ENCODE data around the gene SLC18A2.

Gene SLC18A2

DNA sequence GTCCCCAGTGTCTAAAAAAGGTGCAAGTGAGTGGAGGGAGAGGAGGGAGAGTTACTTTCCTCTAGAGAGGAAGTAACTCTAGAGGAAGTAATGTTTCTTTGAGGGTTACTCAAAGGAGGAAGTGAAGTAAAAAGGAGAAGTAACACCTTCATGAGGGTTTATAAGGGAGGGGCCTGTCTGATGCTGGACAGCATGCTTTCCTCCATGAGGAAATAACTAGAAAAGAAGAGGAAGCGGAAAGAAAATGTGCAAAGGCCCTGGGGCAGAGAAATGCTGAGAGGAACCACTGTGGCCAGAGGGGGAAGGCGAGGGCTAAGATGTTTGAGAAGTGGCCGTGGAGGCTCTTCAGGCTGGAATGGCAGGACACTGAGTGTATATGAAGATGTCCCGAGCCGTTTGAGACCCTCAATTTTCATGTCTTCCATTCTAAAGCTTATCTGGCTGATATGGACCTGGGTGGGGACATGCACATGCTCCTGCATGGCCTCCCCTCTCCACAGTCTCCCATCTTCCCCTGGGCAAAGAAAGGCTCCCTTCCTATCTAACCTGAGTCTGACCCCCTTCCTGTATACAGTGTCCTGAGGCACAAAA, 3.4 kb upstream of the SLC18A2 start:
- no peak for DNase-seq (ENCODE audit: low read depth)

DNA sequence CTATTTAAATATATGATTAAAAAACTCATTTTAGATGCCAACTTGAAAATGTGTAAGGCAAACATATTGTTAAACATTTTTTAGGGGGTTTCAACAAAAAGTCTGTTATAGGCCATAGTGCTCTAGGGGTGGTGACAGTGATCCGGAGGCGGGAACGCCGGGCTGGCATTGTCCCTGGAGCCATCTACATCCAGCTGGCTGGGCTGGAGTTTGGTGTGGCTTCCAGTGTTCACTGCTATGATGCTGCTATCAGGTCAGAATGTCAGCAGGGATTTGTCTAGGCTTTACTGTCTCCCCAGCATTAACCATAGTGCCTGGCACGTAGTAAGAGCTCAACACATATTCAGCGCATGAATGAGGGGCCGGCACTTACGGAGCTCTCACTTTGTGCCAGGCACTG, 1.9 kb upstream of the SLC18A2 start:
- DNase-seq (ENCODE audit: low read depth) = no peak

DNA sequence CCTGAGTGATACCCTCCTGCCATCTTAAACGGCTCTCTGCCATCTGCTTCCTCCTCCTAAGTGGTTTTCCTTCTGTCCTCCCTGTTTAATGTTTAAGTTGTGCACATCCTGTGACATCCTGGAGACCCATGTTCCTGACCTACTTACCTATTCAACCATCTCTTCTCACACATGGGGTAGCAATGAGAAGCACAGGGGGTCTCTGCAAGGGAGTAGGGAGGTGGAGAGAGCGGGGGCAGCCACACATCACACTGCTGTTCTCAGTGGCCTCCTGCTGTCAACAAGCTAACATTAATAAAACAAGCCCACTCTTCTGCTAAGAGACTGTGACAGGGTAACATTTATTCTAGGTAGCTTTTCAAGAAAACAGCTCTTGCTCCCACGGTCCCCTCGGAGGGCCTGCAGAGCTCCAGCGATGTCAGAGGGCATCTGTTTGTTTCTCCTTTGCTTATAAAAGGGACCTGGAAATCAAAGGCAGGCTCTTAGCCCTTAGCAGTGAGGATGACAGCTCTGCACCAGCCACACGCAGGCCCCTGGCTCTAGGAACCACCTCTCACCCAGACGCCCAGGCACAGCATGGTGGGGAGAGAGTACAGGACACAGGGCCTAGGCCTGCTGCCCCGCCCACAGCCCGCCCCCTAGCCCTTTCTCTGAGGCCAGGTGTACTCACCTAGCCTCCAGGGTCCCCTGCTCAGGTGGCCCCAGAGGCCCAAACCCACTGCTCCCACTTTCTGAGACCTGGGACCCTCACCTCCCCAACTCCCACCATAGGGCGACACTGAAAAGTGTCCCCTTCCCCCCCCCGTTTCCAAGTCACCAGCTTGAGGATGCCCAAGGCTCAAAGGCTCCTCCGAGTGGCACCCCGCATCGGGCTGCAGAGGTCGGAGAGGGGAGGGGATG, 943 bp upstream of the SLC18A2 start:
- no peak for DNase-seq (ENCODE audit: low read depth)

DNA sequence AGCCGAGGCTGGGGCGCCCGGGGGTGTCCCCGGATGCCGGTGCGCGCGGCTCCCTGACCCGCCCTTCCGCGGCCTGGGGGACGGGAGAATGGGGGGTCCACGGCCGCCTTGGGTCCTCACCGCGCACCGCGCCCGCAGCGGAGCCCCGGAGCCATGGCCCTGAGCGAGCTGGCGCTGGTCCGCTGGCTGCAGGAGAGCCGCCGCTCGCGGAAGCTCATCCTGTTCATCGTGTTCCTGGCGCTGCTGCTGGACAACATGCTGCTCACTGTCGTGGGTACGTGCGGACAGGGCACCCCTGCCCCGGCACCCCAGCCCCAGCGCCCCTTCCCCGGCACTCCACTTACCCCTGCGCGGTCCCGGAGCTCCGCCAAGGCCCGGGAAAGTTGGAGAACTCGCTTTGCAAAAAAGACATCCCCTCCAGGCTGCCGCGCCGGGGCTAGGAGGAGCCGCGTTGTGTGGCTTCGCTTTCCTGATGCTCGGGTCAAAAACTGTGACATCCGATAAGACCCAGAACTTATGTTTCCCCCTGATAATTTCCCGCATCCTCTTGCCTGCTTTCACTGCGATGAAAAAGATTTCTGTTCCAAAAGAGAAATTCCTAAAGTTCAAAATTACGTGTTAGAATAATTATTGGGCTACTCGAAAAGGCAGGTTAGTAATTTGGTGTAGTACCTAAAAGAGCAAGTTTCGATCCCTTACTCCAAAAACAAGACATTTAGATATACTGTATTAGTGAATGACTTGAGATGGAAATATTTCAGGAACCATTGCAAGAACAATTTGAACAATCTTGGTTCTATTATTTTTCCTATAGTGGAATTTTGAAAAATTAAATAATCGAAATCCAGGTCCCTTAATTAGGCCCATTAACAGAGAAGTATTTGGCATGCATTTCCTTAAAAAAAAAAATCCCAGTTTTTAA, 888 bp downstream of the SLC18A2 start:
- no peak for DNase-seq (ENCODE audit: low read depth)

DNA sequence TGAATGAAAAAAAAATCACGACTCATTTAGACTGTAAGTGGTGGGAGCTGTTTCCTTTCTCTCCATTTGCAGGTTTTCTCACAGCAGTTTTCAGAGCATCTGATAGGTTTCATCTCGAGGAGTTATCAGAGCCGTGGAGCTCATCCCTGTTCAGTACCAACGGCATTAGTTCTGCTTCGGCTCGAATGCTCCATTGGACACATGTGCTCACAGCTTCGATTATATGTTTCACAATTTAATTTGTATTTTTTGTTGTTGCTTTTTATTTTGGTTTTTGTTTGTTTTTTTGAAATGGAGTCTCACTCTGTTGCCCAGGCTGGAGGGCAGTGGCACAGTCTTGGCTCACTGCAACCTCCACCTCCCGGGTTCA, 1.5 kb downstream of the SLC18A2 start:
- no peak for DNase-seq (ENCODE audit: low read depth)

DNA sequence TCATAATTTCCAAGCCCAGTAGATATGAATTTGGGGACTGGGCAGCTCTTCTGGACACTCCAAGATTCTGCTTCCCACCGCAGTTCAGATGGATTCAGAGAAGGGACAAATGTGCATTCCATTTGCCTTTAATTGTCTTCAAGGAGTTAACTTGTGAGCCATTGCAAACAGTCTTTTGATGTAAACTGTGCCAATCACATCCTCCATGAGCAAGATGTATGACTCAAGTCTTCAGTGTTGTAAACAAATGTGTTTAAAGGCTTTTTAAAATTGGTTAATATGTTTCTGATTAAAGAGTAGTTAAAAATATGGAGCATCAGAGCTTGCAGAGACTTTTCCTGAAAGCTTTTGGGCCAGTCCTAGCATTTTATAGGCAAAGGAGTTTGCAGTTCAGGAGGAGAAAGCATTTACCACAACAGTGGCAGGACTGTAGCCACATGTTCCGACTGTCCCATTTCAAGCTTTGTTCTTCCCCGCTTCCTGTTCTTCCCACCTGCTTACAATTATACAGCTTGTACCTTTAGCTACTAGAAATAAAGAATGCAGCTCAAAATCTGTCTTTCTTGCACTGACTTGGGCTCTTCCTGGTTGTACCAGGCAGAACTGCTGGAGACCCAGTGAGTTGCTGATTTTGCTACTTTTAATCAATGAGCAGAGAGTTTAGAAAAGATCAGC, 6.2 kb downstream of the SLC18A2 start:
- DNase-seq (ENCODE audit: low read depth) = no peak

DNA sequence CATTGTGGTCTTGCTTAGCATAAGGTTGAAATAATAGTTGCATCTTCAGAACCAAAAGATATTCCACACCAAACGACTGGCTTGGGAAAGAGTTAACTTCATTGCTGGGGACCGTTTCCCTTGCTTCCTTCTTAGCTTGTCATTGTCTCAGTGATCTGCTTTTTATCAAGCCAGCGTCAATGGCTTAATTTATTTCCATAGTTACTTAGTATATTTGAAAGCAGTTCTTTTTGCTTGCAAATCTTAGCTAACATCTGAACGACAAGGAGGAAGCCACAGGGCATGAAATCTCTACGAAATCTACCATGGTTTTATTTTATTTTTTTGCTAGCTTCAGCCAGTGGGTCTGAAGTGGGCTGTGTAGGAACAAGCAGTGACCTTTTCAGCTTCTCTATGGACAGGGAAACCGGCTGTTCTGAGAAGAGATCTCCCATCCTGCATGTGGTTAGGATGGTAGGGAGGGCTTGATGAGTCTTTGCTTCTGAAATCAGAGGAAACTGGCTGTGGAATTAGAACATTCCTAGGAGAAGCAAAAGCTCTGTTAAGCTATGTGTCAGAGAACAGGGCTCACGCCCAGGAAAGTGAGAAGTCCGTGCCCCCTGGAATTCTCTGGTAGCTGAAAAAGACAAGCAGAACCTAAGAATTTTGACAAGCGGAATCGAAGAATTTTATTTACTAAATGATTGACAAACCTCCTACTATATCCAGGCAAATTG, 8.0 kb downstream of the SLC18A2 start:
- no peak for DNase-seq (ENCODE audit: low read depth)

DNA sequence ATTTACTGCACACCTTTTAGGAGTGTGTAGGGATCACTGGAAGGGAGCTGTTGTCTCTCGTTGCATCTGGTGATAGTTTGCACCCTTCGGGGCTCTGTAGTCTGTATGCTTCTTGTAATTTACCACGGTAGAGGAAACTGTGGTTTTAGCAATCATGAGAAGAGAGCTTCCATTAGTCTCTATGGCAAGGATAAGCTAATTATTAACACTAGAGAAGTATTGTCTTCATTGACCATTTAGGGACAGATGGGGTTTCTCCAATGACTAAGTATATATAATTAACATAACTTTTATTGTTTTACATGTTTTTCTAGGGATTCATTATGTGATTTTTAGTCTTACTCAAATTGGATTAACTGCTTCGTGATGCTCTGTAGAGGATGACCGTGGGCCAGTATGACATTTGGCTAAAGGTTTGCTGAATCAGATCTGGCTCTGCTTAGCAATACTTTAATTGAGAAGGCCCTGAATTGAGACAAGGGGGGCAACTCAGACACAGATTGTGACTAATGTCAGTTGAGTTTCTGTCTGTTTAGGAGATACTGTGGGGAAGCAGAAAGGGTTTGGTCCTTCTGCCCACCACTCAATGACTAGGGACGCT, 8.7 kb downstream of the SLC18A2 start:
- DNase-seq (ENCODE audit: low read depth) = no peak

DNA sequence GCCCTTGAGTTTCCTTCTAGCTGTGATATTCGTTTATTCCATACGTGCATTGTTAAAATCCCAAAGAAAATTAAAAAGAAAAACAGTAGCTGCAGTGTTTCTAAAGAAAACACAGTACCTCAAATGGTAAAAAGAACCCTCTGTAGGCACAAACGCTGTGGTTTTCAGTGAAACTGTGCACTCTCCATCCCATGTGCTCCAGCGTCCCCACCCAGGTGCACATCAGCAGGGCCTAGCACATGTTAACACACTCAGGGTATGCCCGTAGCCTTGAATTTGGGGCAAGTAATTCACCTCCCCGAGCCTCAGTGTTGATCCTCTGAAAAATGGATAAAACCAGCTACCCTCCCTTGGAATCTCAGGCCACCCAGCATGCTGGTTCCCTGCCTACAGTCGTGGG, 9.5 kb downstream of the SLC18A2 start:
- DNase-seq (ENCODE audit: low read depth) = no peak

DNA sequence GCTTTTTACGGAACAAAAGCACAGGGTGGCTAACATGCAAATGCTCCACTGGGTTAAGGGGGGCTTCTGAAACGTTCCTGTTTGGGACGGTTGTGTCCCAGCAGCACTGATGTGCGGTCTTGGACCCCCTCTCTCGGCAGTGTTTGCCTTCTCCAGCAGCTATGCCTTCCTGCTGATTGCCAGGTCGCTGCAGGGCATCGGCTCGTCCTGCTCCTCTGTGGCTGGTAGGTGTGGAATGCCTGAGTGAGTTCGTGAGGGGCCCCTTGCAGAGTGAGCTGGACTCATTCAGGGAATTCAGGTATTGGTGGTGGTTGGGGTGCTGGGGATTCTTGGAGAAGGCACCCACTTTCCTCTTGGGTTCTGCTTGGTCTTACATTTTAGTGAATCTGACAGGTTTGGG, 13.0 kb downstream of the SLC18A2 start:
- DNase-seq (ENCODE audit: low read depth) = no peak

DNA sequence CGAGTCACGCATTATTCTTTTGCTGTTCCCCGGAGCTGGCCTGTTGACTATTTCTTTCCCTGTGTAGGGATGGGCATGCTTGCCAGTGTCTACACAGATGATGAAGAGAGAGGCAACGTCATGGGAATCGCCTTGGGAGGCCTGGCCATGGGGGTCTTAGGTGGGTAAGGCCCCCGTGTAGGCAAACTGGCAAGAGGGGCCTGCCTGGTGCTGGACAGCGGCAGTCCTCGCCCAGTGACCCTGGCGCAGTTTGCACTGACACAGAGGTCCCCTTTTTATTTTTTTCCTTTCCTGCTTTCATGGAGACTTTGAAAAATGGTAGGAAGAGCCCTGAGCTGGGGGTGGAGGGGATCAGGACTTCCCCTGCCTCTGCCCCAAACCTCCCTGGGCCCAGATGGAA, 13.4 kb downstream of the SLC18A2 start:
- DNase-seq (ENCODE audit: low read depth) = no peak

DNA sequence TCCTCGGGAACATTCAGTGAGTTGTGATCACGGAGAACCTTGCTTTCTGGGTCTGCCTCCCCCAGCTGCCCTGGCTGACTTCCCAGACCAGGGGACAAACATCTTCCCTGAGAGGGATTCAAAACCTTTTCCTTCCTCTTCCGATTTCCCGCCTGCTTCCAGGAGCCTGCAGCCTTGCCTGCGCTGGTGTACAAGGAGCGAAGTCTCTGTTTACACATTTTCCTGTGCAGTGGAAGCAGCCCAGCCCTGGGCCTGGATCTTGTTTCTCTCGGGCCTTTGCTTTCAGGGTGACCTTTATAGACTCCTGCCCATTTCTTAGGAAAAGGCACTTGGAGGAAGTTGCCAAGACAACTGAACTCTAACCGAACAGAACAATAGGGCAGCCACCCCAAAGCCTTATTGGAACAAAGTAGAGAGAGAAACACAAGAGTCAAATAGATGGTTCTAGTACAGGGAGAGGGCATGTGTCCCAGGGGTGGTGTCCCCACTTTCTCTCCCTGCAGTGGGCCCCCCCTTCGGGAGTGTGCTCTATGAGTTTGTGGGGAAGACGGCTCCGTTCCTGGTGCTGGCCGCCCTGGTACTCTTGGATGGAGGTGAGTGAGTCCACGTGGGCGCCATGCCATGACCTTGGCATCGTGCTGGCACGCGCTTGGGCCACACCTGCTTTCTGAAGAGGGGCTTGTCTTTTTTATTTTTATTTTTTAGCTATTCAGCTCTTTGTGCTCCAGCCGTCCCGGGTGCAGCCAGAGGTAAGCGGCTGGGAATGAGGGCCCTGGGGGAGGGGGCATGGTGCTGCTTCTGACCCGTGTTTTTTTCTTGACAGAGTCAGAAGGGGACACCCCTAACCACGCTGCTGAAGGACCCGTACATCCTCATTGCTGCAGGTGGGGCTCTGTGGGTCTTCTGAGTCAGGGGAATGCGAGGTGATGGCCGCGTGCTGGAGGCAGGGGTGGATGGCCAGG, 14.1 kb downstream of the SLC18A2 start:
- no peak for DNase-seq (ENCODE audit: low read depth)

DNA sequence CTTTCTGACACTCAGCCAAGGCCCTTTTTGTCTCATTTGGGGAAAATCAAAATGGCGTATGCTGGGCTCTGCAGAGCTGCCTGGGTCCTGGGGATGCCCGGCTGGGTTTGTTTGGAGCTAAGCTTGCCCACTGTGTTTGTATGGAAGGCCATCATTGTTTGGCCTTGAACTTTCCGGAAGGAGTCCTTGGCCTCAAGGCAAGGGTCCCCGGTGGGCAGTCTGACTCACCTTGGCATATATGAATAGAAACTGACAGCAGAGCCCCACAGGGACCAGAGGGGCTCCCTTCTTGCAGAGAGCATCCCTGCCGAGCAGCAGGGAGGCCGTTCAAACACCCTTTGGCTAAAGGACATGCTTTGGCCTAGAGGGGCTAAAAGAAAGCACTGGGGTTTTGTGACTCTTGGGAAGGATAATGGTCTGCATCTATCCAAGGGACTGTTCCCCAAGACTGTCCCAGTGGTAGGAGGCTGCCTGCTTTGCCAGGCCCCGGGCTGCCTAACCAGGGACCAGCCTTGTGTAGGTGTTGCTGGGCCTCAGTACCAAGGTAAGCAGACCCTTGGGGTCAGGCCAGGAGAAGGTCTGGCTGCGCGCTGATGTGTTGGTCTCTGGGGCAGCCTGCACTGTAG, 15.0 kb downstream of the SLC18A2 start:
- DNase-seq (ENCODE audit: low read depth) = no peak

DNA sequence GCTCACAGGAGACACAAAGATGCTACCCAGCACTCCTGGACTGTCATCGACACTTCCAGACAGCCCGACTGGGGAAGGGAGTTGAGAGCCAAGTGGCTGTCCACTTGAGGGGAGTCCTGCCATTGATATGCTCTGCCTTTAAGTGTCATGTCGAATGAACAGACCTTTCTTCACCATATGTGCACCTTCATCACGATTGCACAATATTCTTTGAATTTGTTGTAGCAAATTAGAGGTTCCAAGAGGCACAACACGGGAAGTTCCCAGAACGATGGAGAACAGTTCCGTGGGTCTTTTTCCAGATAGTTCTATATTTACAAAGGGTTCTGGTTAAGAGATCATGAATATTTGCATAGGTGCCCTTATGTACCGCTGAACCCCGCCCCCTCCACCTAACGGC, 16.0 kb downstream of the SLC18A2 start:
- DNase-seq (ENCODE audit: low read depth) = no peak

DNA sequence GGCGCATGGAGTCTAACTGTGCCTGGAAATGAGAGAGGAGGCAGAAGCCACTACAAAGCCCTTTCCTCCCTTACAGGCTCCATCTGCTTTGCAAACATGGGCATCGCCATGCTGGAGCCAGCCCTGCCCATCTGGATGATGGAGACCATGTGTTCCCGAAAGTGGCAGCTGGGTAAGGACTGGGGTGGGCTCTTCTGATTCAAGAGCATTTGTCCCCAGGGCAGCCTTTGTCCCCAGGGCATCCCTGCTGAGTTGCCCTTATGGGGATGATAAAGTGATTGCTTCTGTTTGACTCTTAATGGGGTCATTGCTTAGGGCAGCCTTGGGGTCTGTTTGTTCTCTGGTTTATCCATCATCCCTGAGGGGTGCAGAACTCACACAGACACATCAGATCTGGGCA, 16.8 kb downstream of the SLC18A2 start:
- no peak for DNase-seq (ENCODE audit: low read depth)

DNA sequence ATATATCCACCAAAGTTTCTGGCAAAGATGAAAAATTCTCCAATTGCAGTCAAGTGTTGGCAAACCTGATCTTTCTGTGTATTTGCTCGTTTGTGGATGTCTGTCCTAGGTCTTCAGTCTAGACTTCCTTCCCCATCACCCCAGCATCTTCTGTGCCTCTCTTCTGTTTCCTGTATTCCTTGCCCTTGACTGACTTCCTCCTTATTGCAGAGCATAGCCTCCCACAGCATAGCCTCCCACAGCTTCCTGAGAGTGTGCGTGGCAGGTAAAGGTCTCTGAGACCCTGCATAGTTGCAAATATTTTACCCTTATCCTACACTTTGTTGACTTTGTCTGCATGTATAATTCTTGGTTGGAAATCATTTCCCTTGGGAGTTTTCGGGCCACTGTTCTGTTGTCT, 18.4 kb downstream of the SLC18A2 start:
- no peak for DNase-seq (ENCODE audit: low read depth)

DNA sequence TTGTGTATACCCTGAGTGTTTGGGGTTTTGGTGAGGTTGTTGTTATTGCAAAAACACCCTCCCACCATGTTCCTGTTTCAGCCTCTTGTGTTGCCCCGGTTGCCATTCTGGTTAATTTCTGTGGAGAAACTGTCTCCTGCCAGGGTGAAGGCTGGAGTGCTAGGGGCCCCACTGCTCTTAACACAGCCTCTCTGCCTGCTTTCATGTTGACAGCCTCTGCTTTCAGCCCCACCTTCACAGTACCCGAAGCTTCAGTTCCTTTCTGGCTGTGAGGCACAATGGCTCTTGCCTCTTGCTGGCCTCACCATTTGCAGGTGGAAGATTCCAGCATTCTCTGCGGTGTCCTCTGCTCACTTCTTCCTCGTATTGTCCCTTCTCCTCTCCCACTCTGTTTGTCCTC, 19.2 kb downstream of the SLC18A2 start:
- no peak for DNase-seq (ENCODE audit: low read depth)

DNA sequence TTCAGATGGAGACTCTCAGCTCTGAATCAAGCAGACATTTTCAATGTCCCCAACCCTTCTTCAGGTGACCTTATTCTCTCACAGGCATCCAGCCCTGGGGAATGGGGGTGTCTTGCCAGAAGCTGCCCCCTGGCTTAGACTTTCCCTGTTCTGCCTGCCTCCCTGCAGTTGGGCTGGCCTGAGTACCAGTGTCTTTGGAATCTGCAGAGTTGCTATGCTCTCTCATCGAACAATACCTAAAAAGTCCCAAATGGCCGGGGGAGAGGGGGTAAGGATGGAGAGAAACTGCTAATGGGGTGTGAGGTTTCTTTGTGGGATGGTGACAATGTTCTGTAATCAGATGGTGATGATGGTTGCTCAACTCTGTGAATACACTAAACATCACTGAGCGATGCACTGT, 20.6 kb downstream of the SLC18A2 start:
- no peak for DNase-seq (ENCODE audit: low read depth)

DNA sequence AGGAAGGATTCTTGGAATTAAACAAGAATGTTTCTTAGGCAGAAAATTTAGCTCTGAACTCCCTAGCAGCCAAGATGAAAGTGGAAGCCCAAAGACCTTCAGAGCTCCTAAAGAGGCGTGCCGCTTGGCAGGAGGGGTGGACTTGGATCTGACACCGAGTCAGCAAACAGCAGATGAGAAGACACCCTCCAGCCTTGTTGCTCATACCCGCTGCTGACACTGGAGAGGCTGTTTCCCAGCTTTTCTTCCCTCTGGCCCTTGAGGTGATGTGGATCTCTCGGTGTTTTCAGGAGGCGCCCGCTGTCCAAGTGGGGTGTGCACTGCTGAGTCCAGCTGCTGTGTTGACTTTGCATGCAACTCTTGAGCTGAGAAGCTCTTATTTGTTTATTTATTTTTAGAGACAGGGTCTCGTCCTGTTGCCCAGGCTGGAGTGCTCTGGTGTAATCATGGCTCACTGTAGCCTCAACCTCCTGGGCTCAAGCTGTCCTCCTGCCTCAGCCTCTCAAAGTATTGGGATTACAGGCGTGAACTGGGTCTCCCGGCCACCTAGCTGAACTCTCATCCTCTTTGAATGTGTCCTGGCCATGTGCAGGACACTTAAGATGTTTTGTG, 21.5 kb downstream of the SLC18A2 start:
- DNase-seq (ENCODE audit: low read depth) = no peak

Data from T follicular helper cell (primary cell).